Urinary bladder (tissue), 4 donors: ENCODE results near the gene S1PR1. TPM values are rescaled to one million over a fixed set of nuclear protein-coding genes. Genes with fewer than 3 reads are reported as not detected.

Experiments
- DNase-seq: peaks from one replicate; pipeline ENCODE4 v3.0.0-alpha.2; 2015; ENCODE audit errors: extremely low spot score
- H3K27ac ChIP-seq: one replicate; pipeline ENCODE4 v1.5.1; 2013; ENCODE audit warnings: low read depth, mild to moderate bottlenecking, moderate library complexity
- H3K36me3 ChIP-seq: one replicate; pipeline ENCODE4 v1.6.1; 2013; ENCODE audit warnings: mild to moderate bottlenecking, moderate library complexity; ENCODE audit not compliant: insufficient read depth
- H3K4me1 ChIP-seq: one replicate; pipeline ENCODE4 v1.6.1; 2013; ENCODE audit warnings: mild to moderate bottlenecking, moderate library complexity; ENCODE audit not compliant: insufficient read depth
- H3K4me3 ChIP-seq: one replicate; pipeline ENCODE4 v1.5.1; 2013; ENCODE audit warnings: low read depth, low read length
- WGBS: extraction: QIAGEN DNeasy Blood & Tissue Kit; methylation state at CpG from one replicate; pipeline ENCODE4 v1.1.7; 2013; 5-methylcytosine and 5-hydroxymethylcytosine counted together
- polyA plus RNA-seq: library from polyadenylated mRNA; stranded (reverse); fragments of 200-250 nt; gene quantifications from one replicate; pipeline ENCODE4 v1.2.3, GENCODE V29; 2013
- total RNA-seq: library from RNA; depleted of rRNA; stranded (reverse); fragments of >200 nt; gene quantifications from one replicate; pipeline ENCODE4 v1.2.3, GENCODE V29; 2014
- donor health status: healthy with polysubstance abuse.
- donor health status: healthy.

Gene S1PR1
- total and polyA plus RNA-seq, 2 donors: 32.6 to 61.1 TPM

DNA sequence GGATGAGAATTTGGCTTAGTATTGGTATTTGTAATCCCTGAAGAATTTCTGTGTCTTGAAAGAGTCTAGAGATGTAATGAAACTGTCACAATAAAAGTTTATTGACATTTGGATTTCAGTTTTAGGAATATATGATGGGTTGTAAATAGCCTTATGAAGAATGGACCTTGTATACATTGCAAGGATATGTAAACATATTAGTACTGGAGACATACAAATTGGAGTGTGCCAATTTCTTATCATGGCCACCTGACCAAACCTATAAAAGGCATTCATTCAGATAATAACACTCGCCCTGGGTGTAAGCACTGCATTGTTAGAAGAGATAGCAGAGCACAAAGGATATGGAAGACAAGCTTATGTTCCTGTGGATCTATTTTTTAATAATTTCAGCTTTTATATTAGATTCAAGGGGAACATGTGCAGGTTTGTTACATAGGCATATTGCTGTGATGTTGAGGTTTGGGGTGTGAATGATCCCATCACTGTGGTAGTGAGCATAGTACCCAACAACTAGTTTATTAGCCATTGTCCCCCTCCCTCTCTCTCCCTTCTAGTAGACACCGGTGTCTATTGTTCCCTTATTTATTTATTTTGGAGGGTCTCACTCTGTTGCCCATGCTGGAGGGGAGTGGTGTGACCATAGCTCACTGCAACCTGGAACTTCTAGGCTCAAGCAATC is 8.6 kb downstream of the S1PR1 start:
- Histone ChIP-seq H3K4me3 (no peak overlapping the region), H3K27ac (no peak overlapping the region), H3K4me1 (no peaks in the 10 kb centered on the region), H3K36me3 (no peaks in the 10 kb centered on the region)
- WGBS: 73% methylated on average over 2 of the region's 2 CpGs
- no peak for DNase-seq

GRCh38 chr1:101247404-101248287 is 10.8 kb downstream of the S1PR1 start:
- DNase-seq: no peak
- no peak overlapping the region for H3K27ac ChIP-seq
- H3K4me1 ChIP-seq: no peaks in the 10 kb centered on the region
- H3K36me3 ChIP-seq: no peaks in the 10 kb centered on the region
- no peak overlapping the region for H3K4me3 ChIP-seq
- WGBS: 88% methylated on average over 6 of the region's 6 CpGs

- Histone ChIP-seq H3K27ac (no peak overlapping the region), H3K4me1 (peaks cover 2% of the 10 kb centered on the region), H3K4me3 (no peak overlapping the region), H3K36me3 (no peaks in the 10 kb centered on the region)
- WGBS: 75% methylated on average over 3 of the region's 3 CpGs
- DNase-seq: no peak
Observed at GRCh38 chr1:101250222-101250621, 13.4 kb downstream of the S1PR1 start.

DNA sequence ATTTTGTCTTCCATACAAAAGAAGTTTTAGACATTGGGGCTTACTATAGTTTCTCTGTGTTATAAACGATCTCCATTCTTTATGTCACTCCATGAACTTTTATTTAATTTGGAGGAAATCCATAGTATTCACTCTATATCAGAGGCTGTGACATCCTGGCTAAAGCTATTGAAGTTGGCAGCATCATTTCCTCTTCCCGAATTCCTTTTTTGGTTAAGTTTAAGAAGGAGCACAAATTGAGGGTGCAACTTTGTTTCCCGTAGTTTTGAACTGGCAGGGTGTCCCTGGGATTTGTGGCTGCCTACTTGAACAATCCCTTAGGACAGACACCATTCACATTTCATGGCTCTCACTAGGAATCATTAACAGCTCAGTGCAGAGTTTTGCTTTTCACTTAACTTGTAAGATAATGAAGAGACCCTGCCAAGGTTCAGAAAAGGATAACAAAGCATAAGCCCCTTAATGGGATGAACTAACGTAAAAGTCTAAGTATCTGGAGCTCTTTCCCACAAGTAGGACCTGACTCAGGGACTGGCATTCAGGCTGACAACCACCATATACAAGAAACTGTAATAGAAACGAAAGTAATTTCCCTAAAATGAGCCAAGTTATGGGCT is 13.9 kb downstream of the S1PR1 start:
- Histone ChIP-seq H3K4me3 (no peak overlapping the region), H3K27ac (no peak overlapping the region), H3K4me1 (peaks cover 2% of the 10 kb centered on the region), H3K36me3 (no peaks in the 10 kb centered on the region)
- WGBS: 29% methylated on average over 5 of the region's 5 CpGs
- no peak for DNase-seq

DNA sequence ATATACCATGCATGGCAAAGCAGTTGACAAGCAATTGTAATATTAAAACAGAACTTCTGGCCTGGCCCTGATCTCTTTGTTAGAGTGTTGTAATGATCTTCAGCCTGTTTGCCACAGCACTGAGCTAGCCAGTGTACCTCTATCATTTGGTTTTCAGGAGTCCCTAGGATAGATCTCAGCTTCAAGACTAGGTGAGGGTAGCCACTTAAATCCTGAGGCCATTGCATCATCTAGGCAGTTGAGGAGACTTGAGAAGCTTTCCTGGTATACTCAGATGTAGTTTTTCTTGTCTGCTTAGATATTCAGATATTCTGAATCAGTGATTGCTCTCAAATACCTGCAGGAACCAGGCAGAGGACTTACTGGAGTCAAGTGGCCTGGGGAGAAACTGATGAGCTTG is 14.7 kb downstream of the S1PR1 start:
- no peaks in the 10 kb centered on the region for H3K36me3 ChIP-seq
- H3K4me3 ChIP-seq: no peak overlapping the region
- no peak overlapping the region for H3K27ac ChIP-seq
- peaks cover 2% of the 10 kb centered on the region for H3K4me1 ChIP-seq
- no peak for DNase-seq

- WGBS: 39% methylated on average over 11 of the region's 11 CpGs
- no peak overlapping the region for H3K4me3 ChIP-seq
Observed at GRCh38 chr1:101253976-101254674, 17.3 kb downstream of the S1PR1 start.

GRCh38 chr1:101257500-101258325 is 20.9 kb downstream of the S1PR1 start:
- H3K4me3 ChIP-seq: no peak overlapping the region
- no peak for DNase-seq
- no peak overlapping the region for H3K27ac ChIP-seq
- 91% methylated on average over 3 of the region's 3 CpGs for WGBS
- no peaks in the 10 kb centered on the region for H3K36me3 ChIP-seq
- H3K4me1 ChIP-seq: peaks cover 2% of the 10 kb centered on the region

More at GRCh38 chr1:101253976-101254674, 17.3 kb downstream of the S1PR1 start:
- Histone ChIP-seq H3K27ac (no peak overlapping the region), H3K4me1 (peaks cover 2% of the 10 kb centered on the region), H3K36me3 (no peaks in the 10 kb centered on the region)
- peak; percentile 64 for DNase-seq

DNA sequence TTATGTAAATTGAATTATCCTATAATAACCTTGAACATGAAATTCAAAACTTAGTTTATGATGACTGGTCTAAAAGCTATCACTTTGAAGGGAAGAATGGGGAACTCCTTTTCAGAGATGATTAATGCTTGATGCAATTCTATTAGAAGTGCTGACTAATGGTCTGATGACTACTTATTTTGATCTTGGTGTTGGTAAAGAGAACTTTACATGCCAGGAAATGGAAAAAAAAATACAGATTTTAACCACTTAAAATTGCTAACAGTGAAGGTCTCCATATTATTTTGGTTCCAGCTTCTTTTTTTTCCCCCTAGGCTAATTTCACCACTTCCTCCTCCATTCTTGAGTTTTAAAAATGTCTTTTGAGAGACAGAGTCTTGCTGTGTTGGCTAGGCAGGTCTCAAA is 22.9 kb downstream of the S1PR1 start:
- Histone ChIP-seq H3K36me3 (no peaks in the 10 kb centered on the region), H3K4me1 (no peaks in the 10 kb centered on the region), H3K27ac (no peak overlapping the region), H3K4me3 (no peak overlapping the region)
- DNase-seq: no peak

- no peak overlapping the region for H3K27ac ChIP-seq
- H3K4me3 ChIP-seq: no peak overlapping the region
- DNase-seq: no peak
- H3K36me3 ChIP-seq: no peaks in the 10 kb centered on the region
- 62% methylated on average over 1 of the region's 1 CpG for WGBS
- H3K4me1 ChIP-seq: no peaks in the 10 kb centered on the region
Observed at GRCh38 chr1:101260556-101261350, 23.9 kb downstream of the S1PR1 start.

GRCh38 chr1:101261623-101262022 is 24.8 kb downstream of the S1PR1 start:
- 71% methylated on average over 4 of the region's 4 CpGs for WGBS
- H3K4me1 ChIP-seq: no peaks in the 10 kb centered on the region
- no peaks in the 10 kb centered on the region for H3K36me3 ChIP-seq
- H3K27ac ChIP-seq: no peak overlapping the region
- H3K4me3 ChIP-seq: no peak overlapping the region
- no peak for DNase-seq

- WGBS: 90% methylated on average over 4 of the region's 4 CpGs
- H3K27ac ChIP-seq: no peak overlapping the region
- no peaks in the 10 kb centered on the region for H3K4me1 ChIP-seq
Observed at GRCh38 chr1:101262060-101262459, 25.2 kb downstream of the S1PR1 start.

GRCh38 chr1:101262630-101263348 is 26.0 kb downstream of the S1PR1 start:
- Histone ChIP-seq H3K4me3 (no peak overlapping the region), H3K36me3 (no peaks in the 10 kb centered on the region), H3K4me1 (no peaks in the 10 kb centered on the region), H3K27ac (no peak overlapping the region)
- 16% methylated on average over 6 of the region's 6 CpGs for WGBS
- no peak for DNase-seq

More at GRCh38 chr1:101262060-101262459, 25.2 kb downstream of the S1PR1 start:
- no peak for DNase-seq
- no peaks in the 10 kb centered on the region for H3K36me3 ChIP-seq
- no peak overlapping the region for H3K4me3 ChIP-seq
